ENCODE measurements around the gene MVB12B. TPM values are rescaled to one million over a fixed set of nuclear protein-coding genes. Genes with fewer than 3 reads are reported as not detected.

The MVB12B gene
- total RNA-seq, 1 experiment from 2014 or later: 10.9 TPM

GRCh38 chr9:126435626-126436025 lies 109.0 kb downstream of the MVB12B start (continued):
- TF ChIP-seq, protein P1, sequence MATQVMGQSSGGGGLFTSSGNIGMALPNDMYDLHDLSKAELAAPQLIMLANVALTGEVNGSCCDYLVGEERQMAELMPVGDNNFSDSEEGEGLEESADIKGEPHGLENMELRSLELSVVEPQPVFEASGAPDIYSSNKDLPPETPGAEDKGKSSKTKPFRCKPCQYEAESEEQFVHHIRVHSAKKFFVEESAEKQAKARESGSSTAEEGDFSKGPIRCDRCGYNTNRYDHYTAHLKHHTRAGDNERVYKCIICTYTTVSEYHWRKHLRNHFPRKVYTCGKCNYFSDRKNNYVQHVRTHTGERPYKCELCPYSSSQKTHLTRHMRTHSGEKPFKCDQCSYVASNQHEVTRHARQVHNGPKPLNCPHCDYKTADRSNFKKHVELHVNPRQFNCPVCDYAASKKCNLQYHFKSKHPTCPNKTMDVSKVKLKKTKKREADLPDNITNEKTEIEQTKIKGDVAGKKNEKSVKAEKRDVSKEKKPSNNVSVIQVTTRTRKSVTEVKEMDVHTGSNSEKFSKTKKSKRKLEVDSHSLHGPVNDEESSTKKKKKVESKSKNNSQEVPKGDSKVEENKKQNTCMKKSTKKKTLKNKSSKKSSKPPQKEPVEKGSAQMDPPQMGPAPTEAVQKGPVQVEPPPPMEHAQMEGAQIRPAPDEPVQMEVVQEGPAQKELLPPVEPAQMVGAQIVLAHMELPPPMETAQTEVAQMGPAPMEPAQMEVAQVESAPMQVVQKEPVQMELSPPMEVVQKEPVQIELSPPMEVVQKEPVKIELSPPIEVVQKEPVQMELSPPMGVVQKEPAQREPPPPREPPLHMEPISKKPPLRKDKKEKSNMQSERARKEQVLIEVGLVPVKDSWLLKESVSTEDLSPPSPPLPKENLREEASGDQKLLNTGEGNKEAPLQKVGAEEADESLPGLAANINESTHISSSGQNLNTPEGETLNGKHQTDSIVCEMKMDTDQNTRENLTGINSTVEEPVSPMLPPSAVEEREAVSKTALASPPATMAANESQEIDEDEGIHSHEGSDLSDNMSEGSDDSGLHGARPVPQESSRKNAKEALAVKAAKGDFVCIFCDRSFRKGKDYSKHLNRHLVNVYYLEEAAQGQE (IDR thresholded peaks at IDR 0.05; ENCODE audit: low read depth): no peak
- TF ChIP-seq EGR1 (IDR thresholded peaks at IDR 0.05; ENCODE audit: low read depth): no peak

DNA sequence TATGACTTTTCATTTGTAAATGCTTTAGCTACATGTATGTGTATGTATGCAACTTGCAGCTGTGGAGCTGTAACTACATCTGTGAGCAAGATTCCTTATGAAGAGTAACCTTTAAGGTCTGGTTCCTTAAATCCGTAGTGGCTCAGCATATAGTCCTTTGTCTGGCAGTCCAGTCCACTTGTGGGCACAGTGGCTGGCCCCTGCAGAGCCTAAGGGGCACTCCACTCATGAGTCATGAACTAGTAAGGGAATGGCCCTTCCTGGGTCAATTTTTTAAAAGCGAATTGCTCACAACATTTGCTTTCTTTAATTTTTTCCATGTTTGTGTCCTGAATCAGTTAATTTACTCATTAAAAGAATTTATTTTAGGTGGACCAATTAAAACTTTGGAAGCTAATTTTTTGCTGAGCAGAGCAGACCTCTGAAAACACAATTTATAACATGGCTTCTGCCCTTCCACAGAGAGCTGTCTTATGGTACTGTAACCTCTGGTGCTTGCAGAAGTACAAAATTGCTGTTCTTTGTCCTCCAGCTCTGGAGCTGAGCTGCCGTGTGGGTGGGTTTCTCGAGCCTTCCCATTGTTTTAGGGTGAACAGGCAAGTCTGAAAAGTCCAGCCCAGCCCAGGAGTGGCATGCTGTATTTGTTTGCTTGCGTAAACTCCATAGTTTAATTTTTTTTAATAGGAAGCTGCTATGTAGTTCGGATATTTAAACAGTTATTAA lies 110.1 kb downstream of the MVB12B start:
- ChIA-PET CTCF (no interaction called here), RAD21 (ENCODE audit: low non-redundant PET in 1 of 2, low total read pairs in 2 of 2, uncharacterized antibody in 2 of 2, unreplicated experiment in 2 of 2) (no interaction called here), POLR2A (no interaction called here)
- Histone ChIP-seq H4K20me1 (ENCODE audit: insufficient read depth) (no peaks in the 10 kb centered on the region), H3K79me2 (ENCODE audit: insufficient read depth, low read length) (no peaks in the 10 kb centered on the region), H2AFZ (ENCODE audit: low read depth, low read length, poor library complexity, severe bottlenecking) (no peak overlapping the region), H3K4me1 (ENCODE audit: control insufficient read depth in 1 of 2, insufficient read depth in 2 of 2, low read length in 2 of 2) (no peaks in the 10 kb centered on the region), H3K27me3 (ENCODE audit: insufficient read depth, low read length) (no peaks in the 10 kb centered on the region), H3K4me3 (replicated peaks in 1 of 2; ENCODE audit: low read depth in 1 of 2, low read length in 2 of 2) (no peak overlapping the region), H3K9me2 (ENCODE audit: insufficient read depth) (no peaks in the 10 kb centered on the region), H3K9me3 (ENCODE audit: control insufficient read depth in 1 of 2, insufficient read depth in 1 of 2, low read depth in 1 of 2, low read length in 2 of 2) (no peaks in the 10 kb centered on the region), H3K4me2 (ENCODE audit: low read length) (no peak overlapping the region), H3K36me3 (ENCODE audit: control insufficient read depth in 1 of 2, insufficient read depth in 2 of 2, low read length in 2 of 2) (no peaks in the 10 kb centered on the region), H3K9ac (ENCODE audit: low read length) (no peak overlapping the region), H3K27ac (ENCODE audit: low read depth, low read length) (no peak overlapping the region)
- ATAC-seq: no peak
- intact Hi-C loops (cut with micrococcal nuclease): no loop called here
- BruUV-seq (replicated peaks): no TSS peak
- no peak for DNase-seq (ENCODE audit: low read depth, low spot score)
- TF ChIP-seq ELF1 (IDR thresholded peaks at IDR 0.05; ENCODE audit: borderline replicate concordance, low read depth) (no peak), ZFX (IDR thresholded peaks at IDR 0.05) (no peak), POLR2A (IDR thresholded peaks at IDR 0.05; ENCODE audit: borderline replicate concordance, extremely low read depth, insufficient read depth, insufficient read length) (no peak), EZH2phosphoT487 (IDR thresholded peaks at IDR 0.05; ENCODE audit: borderline replicate concordance) (no peak), CBX3 (IDR thresholded peaks at IDR 0.05; ENCODE audit: low read depth) (no peak), SRF (IDR thresholded peaks at IDR 0.05; ENCODE audit: low read depth) (no peak), YY1 (IDR thresholded peaks at IDR 0.05; ENCODE audit: extremely low read depth, insufficient replicate concordance, low read depth, low read length) (no peak), POLR2AphosphoS5 (IDR thresholded peaks at IDR 0.05; ENCODE audit: low read depth, low read length) (no peak), RAD21 (IDR thresholded peaks at IDR 0.05; ENCODE audit: low read depth) (no peak), CEBPB (IDR thresholded peaks at IDR 0.05; ENCODE audit: low read depth) (no peak)
- TF ChIP-seq, protein P2, sequence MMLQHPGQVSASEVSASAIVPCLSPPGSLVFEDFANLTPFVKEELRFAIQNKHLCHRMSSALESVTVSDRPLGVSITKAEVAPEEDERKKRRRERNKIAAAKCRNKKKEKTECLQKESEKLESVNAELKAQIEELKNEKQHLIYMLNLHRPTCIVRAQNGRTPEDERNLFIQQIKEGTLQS (IDR thresholded peaks at IDR 0.05): no peak
- TF ChIP-seq, protein P3, sequence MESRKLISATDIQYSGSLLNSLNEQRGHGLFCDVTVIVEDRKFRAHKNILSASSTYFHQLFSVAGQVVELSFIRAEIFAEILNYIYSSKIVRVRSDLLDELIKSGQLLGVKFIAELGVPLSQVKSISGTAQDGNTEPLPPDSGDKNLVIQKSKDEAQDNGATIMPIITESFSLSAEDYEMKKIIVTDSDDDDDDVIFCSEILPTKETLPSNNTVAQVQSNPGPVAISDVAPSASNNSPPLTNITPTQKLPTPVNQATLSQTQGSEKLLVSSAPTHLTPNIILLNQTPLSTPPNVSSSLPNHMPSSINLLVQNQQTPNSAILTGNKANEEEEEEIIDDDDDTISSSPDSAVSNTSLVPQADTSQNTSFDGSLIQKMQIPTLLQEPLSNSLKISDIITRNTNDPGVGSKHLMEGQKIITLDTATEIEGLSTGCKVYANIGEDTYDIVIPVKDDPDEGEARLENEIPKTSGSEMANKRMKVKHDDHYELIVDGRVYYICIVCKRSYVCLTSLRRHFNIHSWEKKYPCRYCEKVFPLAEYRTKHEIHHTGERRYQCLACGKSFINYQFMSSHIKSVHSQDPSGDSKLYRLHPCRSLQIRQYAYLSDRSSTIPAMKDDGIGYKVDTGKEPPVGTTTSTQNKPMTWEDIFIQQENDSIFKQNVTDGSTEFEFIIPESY (IDR thresholded peaks at IDR 0.05; ENCODE audit: extremely low read depth, insufficient replicate concordance, low read length): no peak
- TF ChIP-seq, protein P1 (IDR thresholded peaks at IDR 0.05; ENCODE audit: low read depth): no peak

Data from HCT116 (cell line).